ENCODE results near the gene TWF2.

DNA sequence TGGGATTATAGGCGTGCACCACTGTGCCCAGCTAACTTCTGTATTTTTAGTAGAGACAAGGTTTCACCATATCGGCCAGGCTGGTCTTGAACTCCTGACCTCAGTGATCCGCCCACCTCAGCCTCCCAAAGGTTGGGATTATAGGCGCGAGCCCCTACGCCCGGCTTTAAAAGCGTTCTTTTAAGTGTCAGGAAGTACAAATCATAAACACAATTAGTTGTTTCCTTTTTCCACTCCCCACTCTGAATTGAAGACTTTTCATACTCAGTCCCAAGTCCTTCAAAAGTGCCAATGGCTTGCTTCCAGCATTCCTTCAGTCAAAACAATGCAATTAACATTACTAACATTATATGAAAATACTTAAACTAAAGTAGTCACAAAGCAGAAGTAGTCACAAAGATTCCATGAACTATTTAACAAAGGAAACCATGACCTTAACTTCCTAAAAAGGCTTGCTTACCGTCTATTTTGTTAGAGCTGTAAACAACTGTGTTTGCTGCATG is 31.3 kb upstream of the TWF2 start:
- TF ChIP-seq ESRRA (IDR thresholded peaks at IDR 0.05; ENCODE audit: low read length) (no peak), ATF7 (IDR thresholded peaks at IDR 0.05; ENCODE audit: low read depth) (no peak), SIX5 (IDR thresholded peaks at IDR 0.05; ENCODE audit: low read depth, low read length, severe bottlenecking) (no peak), TAF1 (IDR thresholded peaks at IDR 0.05; ENCODE audit: borderline replicate concordance, low read depth, low read length) (no peak), E2F8 (IDR thresholded peaks at IDR 0.05; ENCODE audit: low read depth, partially characterized antibody) (no peak), SUZ12 (IDR thresholded peaks at IDR 0.05; ENCODE audit: unreplicated experiment) (no peak)
- TF ChIP-seq, protein P1, sequence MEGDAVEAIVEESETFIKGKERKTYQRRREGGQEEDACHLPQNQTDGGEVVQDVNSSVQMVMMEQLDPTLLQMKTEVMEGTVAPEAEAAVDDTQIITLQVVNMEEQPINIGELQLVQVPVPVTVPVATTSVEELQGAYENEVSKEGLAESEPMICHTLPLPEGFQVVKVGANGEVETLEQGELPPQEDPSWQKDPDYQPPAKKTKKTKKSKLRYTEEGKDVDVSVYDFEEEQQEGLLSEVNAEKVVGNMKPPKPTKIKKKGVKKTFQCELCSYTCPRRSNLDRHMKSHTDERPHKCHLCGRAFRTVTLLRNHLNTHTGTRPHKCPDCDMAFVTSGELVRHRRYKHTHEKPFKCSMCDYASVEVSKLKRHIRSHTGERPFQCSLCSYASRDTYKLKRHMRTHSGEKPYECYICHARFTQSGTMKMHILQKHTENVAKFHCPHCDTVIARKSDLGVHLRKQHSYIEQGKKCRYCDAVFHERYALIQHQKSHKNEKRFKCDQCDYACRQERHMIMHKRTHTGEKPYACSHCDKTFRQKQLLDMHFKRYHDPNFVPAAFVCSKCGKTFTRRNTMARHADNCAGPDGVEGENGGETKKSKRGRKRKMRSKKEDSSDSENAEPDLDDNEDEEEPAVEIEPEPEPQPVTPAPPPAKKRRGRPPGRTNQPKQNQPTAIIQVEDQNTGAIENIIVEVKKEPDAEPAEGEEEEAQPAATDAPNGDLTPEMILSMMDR (IDR thresholded peaks at IDR 0.05 in 2 of 3, conservative IDR thresholded peaks at IDR 0.05 in 1 of 3; ENCODE audit: control insufficient read depth in 2 of 3, extremely low read depth in 1 of 3, insufficient read depth in 1 of 3, low read depth in 3 of 3, low read length in 3 of 3): no peak

All from GM12878 (cell line).